HepG2 (cell line): ENCODE measurements around the gene AP1M2. TPM values are rescaled to one million over a fixed set of nuclear protein-coding genes. Genes with fewer than 3 reads are reported as not detected.

Source experiments
- CENPT ChIP-seq: sonication (generic); formaldehyde crosslinking; IDR thresholded peaks from 2 replicates; pipeline ENCODE4 v1.8.0; 2022; ENCODE audit warnings: low read depth, mild to moderate bottlenecking, moderate library complexity, missing genetic modification reagents
- DMAP1 ChIP-seq: IDR thresholded peaks from 2 replicates; pipeline ENCODE4 v1.6.1; 2016
- GMEB2 ChIP-seq: IDR thresholded peaks from 2 replicates; pipeline ENCODE4 v1.6.1; 2016; ENCODE audit warnings: missing biosample characterization, missing genetic modification reagents, low read depth
- NFKB2 ChIP-seq: sonication (generic); formaldehyde crosslinking; IDR thresholded peaks from 2 replicates; pipeline ENCODE4 v1.4.0; 2020; ENCODE audit warnings: missing genetic modification reagents, borderline replicate concordance
- NFYC ChIP-seq: IDR thresholded peaks from 2 replicates; pipeline ENCODE4 v1.6.1; 2016; ENCODE audit warnings: missing genetic modification reagents, missing compliant biosample characterization
- PAF1 ChIP-seq: IDR thresholded peaks from 2 replicates; pipeline ENCODE4 v1.6.1; 2016; ENCODE audit warnings: missing genetic modification reagents, missing compliant biosample characterization
- REXO4 ChIP-seq: sonication (generic); formaldehyde crosslinking; IDR thresholded peaks from 2 replicates; pipeline ENCODE4 v1.8.0; 2022; ENCODE audit warnings: missing genetic modification reagents, mild to moderate bottlenecking, borderline replicate concordance
- RFX3 ChIP-seq: IDR thresholded peaks from 2 replicates; pipeline ENCODE4 v1.6.1; 2016; ENCODE audit warnings: missing biosample characterization, missing genetic modification reagents
- YEATS2 ChIP-seq: sonication (generic); formaldehyde crosslinking; IDR thresholded peaks from 2 replicates; pipeline ENCODE4 v1.4.0; 2020; ENCODE audit warnings: missing genetic modification reagents, borderline replicate concordance
- ZGPAT ChIP-seq: IDR thresholded peaks from 2 replicates; pipeline ENCODE4 v1.6.1; 2016; ENCODE audit warnings: mild to moderate bottlenecking
- ZNF124 ChIP-seq: sonication (generic); formaldehyde crosslinking; IDR thresholded peaks from 2 replicates; pipeline ENCODE4 v1.4.0; 2020; ENCODE audit warnings: missing genetic modification reagents
- ZNF484 ChIP-seq: sonication (generic); formaldehyde crosslinking; IDR thresholded peaks from 2 replicates; pipeline ENCODE4 v1.5.1; 2020; ENCODE audit warnings: mild to moderate bottlenecking, low read depth, missing genetic modification reagents, borderline replicate concordance
- ZNF569 ChIP-seq: sonication (generic); formaldehyde crosslinking; IDR thresholded peaks from 2 replicates; pipeline ENCODE4 v1.5.0; 2020; ENCODE audit warnings: mild to moderate bottlenecking, missing genetic modification reagents, moderate library complexity, borderline replicate concordance
- ZNF878 ChIP-seq: sonication (generic); formaldehyde crosslinking; IDR thresholded peaks from 2 replicates; pipeline ENCODE4 v1.8.1; 2023; ENCODE audit warnings: mild to moderate bottlenecking, missing genetic modification reagents, moderate library complexity
- polyA plus RNA-seq, 8 experiments: library from polyadenylated mRNA; depleted of rRNA in 3 of 8; stranded (reverse) in 7 of 8; unstranded in 1 of 8; fragments of >200 nt; fragmentation: Illumina TruSeq in 4 of 8; extraction: Trizol in 4 of 8; gene quantifications; 2 replicates each; pipeline versions ENCODE4 v1.2.1 to v1.2.3, GENCODE V29; 2011 to 2016; ENCODE audit warnings: low read depth in 4 of 8, missing spikeins in 1 of 8, mixed read lengths in 1 of 8; ENCODE audit not compliant: insufficient read depth in 1 of 8
- total RNA-seq, 5 experiments: library from RNA; depleted of rRNA; stranded (reverse); fragments of >200 nt; fragmentation: Illumina TruSeq; extraction: Trizol; gene quantifications; 2 replicates each; pipeline ENCODE4 v1.2.3, GENCODE V29; 2016; ENCODE audit warnings: low read depth in 1 of 5
- TF ChIP-seq, protein P1 (sequence below): sonication (generic); formaldehyde crosslinking; conservative IDR thresholded peaks from 2 replicates; pipeline ENCODE4 v1.4.0; 2020; ENCODE audit warnings: mild to moderate bottlenecking, missing genetic modification reagents, moderate library complexity
- TF ChIP-seq, protein P2 (sequence below): sonication (generic); formaldehyde crosslinking; IDR thresholded peaks from 2 replicates; pipeline ENCODE4 v1.4.0; 2020; ENCODE audit warnings: missing genetic modification reagents
- TF ChIP-seq, protein P3 (sequence below): fragments of 450-650 bp; IDR thresholded peaks from 2 replicates; pipeline ENCODE4 v1.6.1; 2016

Gene AP1M2
- total and polyA plus RNA-seq, 2 of the 13 experiments (the other 11 are each of a cell fraction or from before 2014, with no cell fraction given) = 6.3 to 76.8 TPM

DNA sequence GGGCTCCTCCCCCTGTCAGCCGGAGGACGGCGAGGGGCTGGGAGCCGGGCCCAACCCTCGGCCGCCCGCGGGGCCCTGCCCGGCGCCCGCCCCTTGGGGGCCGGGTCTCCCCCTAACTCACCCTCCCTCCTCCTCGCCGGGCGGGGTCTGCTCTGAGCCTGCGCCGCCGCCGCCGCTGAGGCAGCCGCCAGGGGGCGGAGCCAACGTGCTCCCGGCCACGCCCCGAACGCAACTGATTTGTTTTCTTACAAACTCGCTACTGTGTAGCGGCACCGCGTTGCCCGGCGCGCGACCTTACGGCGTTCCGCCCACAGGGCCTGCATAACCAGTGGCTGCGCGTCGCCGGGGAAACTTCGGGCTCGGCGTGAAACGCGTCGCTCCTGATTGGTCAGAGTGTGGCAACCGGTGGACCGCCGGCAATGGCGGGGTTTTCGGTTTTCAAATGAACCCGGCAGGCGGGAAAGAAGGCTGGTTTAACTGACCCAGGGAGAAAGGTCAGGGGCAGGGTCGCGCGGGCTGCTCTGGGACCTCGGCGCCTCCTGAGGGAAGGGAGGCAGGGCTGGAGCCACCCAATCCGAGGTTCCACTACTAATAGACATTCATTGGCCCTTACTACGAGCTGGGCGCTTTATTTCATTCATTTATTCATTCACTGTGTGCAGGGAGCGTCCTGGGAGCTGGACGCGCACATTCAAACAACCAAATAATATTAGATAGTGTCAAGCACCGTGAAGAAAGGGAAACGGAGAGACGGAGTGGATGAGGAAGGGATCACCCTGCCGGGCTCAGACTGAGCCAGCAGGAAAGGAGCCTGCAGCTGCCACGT is 18.1 kb downstream of the AP1M2 start, which contains the start of gene CDKN2D (continued):
- TF ChIP-seq, protein P1, sequence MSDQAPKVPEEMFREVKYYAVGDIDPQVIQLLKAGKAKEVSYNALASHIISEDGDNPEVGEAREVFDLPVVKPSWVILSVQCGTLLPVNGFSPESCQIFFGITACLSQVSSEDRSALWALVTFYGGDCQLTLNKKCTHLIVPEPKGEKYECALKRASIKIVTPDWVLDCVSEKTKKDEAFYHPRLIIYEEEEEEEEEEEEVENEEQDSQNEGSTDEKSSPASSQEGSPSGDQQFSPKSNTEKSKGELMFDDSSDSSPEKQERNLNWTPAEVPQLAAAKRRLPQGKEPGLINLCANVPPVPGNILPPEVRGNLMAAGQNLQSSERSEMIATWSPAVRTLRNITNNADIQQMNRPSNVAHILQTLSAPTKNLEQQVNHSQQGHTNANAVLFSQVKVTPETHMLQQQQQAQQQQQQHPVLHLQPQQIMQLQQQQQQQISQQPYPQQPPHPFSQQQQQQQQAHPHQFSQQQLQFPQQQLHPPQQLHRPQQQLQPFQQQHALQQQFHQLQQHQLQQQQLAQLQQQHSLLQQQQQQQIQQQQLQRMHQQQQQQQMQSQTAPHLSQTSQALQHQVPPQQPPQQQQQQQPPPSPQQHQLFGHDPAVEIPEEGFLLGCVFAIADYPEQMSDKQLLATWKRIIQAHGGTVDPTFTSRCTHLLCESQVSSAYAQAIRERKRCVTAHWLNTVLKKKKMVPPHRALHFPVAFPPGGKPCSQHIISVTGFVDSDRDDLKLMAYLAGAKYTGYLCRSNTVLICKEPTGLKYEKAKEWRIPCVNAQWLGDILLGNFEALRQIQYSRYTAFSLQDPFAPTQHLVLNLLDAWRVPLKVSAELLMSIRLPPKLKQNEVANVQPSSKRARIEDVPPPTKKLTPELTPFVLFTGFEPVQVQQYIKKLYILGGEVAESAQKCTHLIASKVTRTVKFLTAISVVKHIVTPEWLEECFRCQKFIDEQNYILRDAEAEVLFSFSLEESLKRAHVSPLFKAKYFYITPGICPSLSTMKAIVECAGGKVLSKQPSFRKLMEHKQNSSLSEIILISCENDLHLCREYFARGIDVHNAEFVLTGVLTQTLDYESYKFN = peak; percentile 54
- TF ChIP-seq PAF1 (CRISPR knock-in tag) (no peak), ZGPAT (CRISPR knock-in tag) (peak; percentile 49), ZNF569 (CRISPR knock-in tag) (no peak), GMEB2 (peak; percentile 96), NFYC (CRISPR knock-in tag) (peak; percentile 98), CENPT (CRISPR knock-in tag) (peak; percentile 83; the same call in 1 of the 2 replicates), NFKB2 (CRISPR knock-in tag) (0 out of 2 replicates have a peak, but pooled peaks have one; percentile 43), REXO4 (CRISPR knock-in tag) (peak; percentile 81; the same call in 1 of the 2 replicates), ZNF878 (CRISPR knock-in tag) (peak; percentile 100), RFX3 (CRISPR knock-in tag) (peak; percentile 44; the same call in 1 of the 2 replicates), YEATS2 (CRISPR knock-in tag) (peak; percentile 72; the same call in 1 of the 2 replicates), DMAP1 (CRISPR knock-in tag) (peak; percentile 89), ZNF484 (no peak), ZNF124 (peak; percentile 42; the same call in 1 of the 2 replicates)
- TF ChIP-seq, protein P2, sequence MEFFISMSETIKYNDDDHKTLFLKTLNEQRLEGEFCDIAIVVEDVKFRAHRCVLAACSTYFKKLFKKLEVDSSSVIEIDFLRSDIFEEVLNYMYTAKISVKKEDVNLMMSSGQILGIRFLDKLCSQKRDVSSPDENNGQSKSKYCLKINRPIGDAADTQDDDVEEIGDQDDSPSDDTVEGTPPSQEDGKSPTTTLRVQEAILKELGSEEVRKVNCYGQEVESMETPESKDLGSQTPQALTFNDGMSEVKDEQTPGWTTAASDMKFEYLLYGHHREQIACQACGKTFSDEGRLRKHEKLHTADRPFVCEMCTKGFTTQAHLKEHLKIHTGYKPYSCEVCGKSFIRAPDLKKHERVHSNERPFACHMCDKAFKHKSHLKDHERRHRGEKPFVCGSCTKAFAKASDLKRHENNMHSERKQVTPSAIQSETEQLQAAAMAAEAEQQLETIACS = peak; percentile 65
- TF ChIP-seq, protein P3, sequence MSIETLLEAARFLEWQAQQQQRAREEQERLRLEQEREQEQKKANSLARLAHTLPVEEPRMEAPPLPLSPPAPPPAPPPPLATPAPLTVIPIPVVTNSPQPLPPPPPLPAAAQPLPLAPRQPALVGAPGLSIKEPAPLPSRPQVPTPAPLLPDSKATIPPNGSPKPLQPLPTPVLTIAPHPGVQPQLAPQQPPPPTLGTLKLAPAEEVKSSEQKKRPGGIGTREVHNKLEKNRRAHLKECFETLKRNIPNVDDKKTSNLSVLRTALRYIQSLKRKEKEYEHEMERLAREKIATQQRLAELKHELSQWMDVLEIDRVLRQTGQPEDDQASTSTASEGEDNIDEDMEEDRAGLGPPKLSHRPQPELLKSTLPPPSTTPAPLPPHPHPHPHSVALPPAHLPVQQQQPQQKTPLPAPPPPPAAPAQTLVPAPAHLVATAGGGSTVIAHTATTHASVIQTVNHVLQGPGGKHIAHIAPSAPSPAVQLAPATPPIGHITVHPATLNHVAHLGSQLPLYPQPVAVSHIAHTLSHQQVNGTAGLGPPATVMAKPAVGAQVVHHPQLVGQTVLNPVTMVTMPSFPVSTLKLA = peak; percentile 91
